Endometrial microvascular endothelial cells (primary cell): ENCODE measurements around the gene TSPEAR. TPM values are rescaled to one million over a fixed set of nuclear protein-coding genes. Genes with fewer than 3 reads are reported as not detected.

Source experiments
- in situ Hi-C: cut with HindIII; loops from 2 replicates; pipeline ENCODE4 v1.10.0; 2017; ENCODE audit warnings: low sequenced_read_pairs, low pct_unique_long_range_greater_than_20kb; ENCODE audit errors: inconsistent ontology term
- total RNA-seq: library from RNA; depleted of rRNA; stranded (reverse); fragments of >200 nt; gene quantifications from one replicate; pipeline ENCODE4 v1.2.3, GENCODE V29; 2015; ENCODE audit errors: inconsistent ontology term

Gene TSPEAR
- total RNA-seq: not detected

DNA sequence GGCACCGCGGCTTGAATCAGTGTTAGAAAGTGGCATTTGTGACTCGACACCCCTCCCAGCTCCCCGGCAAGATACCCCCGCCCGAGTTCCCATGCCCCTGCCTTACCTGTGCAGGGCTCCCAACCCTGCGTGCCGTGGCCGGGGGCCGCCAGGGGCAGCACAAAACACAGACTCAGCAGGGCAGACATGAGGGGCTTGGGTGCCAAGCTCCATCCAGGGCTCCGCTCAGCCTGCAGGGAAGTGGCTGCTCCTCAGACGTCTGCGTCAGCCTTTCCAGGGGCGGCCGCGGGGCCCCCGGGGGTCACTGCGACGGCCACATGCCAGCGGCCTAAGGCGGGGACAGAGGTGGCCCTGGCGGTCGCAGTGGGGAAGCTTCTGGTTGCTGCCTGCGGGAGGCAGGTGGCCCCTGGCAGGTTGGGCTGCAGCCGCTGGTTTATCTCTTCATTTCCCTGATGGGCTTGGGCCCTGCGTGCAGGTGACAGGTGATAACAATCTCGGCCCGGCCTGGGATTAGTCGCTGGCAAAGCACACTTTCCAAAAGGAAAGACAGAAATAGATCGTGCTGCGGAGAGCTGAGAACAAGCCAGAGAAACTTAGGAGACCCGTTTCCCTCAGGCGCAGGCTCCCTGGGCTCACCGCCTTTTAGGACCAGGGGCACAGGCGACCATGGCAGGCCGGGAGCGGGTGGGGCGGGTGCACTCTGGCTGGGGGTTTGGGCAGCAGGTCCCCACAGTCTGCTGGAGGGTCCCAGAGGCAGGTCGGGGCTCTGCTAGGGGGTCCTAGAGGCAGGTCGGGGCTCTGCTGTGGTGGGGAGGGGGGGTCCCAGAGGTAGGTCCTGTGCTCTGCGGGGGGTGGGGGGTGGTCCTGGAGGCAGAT, at the start of gene TSPEAR:
TSPEAR (minus strand) TSS at position 246 of the 876 bp plus-strand sequence; CDS start at position 188, 58 bp downstream.
- in situ Hi-C loops: no loop called here

DNA sequence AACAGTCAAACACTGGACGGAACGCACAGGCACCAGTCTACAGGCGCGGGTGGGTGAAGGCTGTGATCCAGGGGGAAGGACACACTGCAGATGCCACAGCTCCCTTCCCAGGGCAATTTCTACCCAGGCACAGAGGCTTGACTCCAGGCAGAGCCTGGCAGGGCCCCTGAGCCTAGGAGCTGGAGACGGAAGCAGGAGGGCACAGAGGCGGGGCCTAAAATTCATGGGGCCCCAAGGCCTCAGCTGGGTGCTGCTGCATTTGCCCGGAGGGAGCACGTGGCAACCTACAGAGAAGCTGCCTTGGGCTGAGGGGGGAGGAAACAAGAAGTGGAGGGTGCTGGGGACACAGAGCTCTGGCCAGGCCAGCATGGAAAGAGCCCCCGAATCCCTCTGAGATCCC, 49.0 kb upstream of the TSPEAR start:
- in situ Hi-C loops: no loop called here

DNA sequence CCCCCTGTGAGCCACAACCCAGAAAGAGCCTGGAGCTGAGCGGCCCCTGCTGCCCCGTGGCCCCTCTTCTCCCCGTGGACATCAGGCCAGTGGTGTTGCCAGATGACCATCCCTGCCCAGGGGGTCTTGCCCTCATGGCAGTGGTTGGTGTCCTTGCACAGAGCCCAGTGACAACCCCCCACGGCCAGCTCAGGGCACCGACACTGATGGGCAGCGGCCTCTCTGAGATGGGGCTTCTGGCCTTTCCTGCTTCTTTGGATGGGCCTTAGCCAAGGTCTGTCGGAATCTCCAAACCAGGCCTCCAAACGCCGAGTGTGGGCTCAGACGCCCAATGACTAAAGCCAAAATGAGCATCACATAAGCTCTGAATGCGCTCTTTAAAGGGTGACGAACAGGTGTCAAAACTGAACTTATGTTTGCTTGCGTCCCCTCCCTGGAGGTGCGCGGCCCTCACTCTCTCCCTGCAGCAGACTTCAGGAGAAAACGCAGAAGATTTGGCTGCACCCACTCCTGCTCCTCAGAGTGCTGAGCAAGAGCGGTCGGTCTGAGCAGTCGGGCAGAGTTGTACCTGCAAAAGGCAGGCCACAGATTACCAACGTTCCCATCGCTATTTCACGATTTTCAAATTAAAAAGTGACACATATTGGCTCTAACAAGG, 48.4 kb upstream of the TSPEAR start:
- in situ Hi-C loops: no loop called here

DNA sequence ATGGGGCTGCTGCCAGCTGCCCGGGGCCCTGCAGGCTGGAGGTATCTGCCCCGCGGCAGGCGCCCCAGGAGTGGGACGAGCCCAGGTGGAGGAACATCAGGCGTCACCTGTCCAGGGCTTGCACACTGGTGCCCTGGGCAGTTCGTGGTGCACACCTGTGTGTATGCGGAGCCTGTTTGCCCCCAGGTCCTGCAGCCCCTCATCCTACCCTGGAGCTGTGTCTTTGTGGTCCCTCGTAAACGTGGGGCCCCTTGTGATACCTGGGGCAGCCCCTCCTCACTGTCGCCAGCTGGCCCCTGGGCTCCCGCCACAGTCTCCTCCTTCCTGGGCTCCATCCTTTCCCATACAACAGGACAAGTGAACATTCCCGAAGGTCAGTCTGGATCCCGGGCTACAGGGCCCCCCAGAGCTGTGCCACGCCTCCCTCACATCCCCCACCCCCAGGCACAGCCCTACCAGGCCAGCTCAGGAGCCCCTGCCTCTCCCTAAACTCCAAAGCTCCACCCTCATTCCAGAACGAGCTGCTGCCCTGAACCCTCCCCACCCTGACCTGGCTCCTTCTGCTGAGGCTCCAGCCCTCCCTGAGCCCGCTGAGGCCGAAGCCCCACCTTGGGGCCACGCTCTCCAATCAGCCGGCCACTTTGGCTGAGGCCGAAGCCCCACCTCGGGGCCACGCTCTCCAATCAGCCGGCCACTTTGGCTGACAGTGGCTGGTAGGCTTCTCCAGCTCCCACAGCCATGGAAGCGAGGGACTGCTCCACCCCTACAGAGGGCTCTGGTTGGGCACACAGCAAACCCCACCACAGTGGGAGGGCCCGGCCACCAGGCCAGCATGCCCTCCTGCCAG, 47.6 kb upstream of the TSPEAR start:
- in situ Hi-C loops: no loop called here

DNA sequence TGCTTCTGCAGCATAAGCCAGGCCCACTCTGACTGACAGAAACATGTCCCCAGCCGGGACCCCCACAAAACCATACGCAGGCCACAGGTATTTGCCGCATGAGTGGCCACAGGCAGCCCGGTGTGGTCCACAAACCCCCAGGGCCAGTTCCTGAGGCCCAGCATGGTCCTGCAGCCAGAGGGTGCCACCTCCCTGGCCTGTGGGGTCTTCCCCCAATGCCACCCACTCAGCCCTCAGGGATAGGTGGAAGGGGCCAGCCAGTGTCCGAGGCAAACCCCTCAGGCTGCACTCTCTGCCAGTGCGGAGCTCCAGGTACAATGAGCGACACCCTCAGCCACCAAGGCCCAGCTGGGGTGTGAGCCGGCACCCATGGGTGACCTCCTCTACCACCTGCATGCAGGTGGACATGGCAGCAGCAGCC, 46.8 kb upstream of the TSPEAR start:
- in situ Hi-C loops: no loop called here

DNA sequence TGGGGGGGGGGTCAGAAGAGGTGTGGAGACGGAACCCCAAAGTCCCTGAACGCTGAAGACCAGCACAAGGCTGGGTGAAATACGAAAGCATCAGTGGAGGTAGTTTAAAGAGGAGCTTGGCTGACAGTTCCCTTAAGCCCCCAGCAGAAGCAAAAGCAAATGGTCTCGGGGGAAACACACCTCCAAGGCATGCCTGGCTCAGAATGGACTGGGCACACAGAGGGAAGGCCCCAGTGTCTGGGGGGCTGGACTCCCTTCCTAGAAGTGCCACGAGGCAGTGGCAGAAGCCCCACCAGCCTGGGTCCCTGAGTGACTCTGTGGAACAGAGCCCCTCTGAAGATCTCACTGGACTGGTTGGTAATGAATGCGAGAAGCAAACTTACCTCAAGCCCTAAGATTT, 46.4 kb upstream of the TSPEAR start:
- in situ Hi-C loops: no loop called here

DNA sequence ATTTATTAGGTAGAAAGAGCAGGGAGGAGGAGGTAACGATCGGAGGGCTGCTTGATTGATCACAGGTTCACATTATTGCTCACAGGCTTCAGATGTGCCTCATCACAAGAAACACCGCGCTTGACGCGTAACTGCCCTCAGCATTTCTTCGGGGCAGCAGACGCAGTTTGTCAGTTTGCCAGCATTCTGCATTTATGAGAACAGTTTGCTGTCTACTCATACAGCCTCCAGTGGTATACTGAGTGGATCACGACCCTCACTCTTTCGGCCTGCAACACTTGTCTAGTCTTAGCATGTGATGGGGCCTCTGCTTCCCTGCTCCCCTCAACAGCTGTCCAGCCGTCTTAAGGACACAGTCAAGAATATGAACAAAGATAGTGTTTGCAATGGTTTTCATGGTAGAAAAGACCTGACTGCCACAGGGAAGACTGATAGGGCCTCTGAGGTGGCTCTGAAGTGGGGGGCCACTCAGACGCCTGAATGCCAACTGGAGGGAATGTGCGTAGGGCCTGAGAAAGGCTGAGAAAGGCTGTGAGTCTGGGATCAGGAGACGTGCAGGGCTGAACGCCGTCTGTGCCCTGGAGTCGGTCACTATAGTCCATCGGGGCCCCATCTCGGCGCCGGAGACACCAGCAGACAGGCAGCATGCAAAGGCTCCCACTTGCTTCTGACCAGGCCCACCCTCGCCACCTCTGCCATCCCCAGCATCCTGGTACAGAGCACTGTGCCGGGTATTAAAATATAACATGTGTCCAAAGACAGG, 45.2 kb upstream of the TSPEAR start:
- in situ Hi-C loops: no loop called here

DNA sequence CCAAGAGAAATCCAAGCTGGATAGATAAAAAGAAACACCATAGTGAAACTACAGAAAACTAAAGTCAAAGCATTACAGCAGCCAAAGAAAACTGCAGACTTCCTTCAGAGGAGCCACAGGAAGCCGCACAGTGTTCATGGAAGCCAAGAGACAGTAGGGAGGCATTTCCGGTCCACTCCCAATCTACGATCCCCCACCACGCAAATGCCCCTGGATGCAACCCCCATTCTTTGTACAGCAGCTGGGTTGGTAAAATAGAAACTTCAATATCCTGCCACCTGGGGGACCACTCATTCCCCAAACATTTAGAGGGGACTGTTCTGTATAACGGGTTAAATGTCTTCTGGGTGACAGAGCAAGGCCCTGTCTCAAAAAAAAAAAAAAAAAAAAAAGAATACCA, 43.9 kb upstream of the TSPEAR start:
- in situ Hi-C loops: no loop called here

DNA sequence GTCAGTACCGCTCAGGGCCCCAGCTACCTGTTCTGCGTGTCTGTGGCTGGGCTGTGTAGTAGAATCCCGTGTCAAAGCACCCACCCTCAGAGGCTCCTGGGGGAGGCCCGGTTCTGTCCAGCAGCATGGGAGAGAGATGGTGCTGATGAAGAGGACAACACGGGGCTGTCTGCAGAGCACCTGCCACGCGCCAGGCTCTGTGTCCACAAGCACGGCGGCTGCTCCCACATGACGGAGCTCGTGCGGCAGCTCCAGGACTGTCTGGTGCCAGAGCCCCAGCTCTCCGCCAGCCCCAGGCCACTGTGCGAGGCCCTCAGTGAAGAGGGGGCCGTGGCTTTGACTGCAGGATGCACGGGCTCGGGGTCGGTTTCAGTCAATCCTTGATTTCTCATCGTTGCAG, 42.0 kb upstream of the TSPEAR start:
- in situ Hi-C loops: no loop called here

GRCh38 chr21:44752671-44753235, 41.4 kb upstream of the TSPEAR start:
- in situ Hi-C loops: no loop called here

DNA sequence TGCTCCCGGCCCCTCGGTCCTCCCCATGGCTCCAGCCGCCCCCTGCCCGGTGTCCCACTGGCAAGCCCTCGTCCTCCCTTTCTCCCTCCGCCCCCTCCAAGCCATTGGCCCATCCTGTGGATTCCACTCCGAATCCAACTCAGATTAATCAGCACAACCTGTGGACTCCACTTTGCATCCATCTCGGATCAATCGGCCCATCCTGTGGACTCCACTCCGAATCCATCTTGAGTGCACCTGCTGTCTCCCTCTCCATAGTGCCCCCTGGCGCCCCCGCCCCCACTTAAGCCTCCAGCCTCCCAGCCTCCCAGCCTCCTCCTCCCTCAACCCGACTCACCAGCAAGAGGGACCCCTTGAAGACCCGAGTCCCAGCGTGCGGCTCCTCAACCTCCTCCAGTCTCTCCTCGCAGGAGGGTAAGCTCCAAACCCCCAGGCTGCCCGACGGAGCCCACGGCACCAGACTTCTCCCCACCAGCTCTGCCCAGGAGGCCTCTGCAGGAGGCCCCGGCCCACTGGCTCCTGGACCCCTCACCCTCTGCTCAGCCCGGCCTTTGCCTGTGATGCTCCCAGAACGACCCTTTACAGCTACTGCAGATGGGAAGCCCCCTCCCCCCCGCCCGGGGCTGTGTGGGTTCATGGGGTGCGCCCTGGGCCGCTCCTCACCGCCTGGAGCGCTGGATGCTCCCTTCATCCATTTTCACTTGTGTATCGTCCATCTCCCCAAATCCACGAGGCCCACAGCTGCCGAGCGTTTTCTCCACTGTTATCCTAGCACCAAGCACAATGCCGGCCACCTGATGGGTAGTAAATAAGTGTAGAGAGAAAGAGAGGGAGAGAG, 40.6 kb upstream of the TSPEAR start:
- in situ Hi-C loops: no loop called here

DNA sequence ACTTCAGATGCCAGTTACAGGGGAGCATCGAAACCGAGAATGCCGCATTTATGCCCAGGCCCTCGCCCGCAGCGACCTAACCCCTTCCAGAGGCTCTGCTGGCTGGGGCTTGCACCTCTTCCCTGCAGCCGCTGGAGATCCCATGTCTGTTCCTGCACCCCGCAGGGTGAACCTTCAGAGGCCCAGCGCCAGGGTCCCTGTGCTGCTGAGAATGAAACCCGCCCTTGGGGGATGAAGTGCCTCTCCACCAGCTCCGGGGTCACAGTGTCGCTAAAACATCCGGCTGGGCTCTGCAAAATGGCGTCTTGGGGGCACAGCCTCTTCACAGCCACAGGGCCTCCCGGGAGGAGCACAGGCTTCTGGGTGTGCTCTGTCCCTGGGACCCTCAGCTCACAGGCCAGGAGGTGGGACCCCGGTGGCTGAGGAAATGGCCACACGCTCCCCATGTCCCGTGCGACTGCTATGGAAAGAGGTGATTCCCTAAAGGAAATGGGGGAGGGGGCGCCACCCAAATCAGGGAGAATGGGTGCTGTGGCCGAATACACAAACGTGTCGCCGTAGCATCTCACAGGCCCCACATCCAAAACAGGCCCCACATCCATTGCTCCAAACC, 39.9 kb upstream of the TSPEAR start:
- in situ Hi-C loops: no loop called here

GRCh38 chr21:44750675-44751025, 39.3 kb upstream of the TSPEAR start:
- in situ Hi-C loops: no loop called here

DNA sequence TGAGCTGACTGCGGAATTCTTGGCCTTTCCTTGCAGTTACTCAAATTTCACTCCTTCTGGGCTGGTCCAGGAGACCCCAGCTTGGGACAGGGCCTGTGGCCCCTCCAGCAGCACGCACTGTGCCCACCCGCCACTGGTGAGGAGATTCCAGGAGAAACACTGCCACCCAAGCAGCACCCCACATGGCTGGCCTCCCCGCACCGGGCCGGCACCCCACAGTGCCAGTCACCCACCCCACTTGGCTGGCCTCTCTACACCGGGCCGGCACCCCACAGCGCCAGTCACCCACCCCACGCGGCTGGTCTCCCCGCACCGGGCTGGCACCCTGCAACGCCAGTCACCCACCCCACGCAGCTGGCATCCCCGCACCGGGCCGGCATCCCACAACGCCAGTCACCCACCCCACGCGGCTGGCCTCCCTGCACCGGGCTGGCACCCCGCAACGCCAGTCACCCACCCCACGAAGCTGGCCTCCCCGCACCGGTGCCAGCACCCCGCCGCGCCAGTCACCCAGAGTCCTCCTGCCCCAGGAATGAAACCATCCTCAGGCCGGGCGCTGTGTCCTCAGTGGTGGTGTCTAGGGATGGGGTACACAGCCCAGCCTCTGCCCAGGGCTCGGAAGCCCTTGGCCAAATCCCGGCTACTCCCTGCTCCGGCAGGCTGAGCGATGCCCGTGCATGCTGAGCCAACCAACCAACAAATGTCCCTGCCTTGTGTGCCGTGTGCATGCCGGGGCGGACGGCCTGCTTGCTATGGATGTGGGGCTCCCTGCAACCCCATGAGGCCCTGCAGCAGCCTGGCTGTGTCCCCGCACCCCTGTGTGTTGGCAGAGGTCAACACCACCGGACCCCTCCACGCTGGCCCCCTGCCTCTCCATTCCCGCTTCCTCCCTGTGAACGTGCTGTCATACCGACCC, 38.6 kb upstream of the TSPEAR start:
- in situ Hi-C loops: no loop called here

DNA sequence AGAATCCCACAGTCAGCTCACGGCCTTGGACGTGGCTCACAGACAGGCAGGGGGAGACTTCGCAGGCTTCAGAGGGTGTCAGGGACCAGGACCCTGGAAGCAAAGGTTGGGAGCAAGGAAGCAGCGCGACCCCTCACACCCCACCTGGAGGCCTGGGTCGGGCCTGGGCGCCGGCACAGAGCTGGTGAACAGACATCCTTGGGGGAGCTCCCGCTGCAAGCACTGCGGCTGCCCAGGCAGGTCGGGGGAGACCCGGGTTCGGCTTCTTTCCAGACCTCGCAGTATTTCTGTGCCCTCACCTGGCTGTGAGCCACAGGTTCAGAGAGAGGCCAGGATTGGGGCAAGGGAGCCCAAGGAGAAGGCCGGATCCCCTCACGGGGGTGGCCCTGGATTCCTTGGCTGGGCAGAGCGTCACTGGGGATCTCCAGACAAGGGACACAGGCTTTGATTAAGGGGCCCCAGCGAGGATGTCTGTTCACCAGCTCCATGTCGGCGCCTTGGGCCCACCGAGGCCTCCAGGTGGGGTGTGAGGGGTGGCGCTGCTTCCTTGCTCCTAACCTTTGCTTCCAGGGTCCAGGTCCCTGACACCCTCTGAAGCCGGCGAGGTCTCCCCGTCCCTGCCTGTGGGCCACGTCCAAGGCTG, 37.9 kb upstream of the TSPEAR start:
- in situ Hi-C loops: no loop called here

DNA sequence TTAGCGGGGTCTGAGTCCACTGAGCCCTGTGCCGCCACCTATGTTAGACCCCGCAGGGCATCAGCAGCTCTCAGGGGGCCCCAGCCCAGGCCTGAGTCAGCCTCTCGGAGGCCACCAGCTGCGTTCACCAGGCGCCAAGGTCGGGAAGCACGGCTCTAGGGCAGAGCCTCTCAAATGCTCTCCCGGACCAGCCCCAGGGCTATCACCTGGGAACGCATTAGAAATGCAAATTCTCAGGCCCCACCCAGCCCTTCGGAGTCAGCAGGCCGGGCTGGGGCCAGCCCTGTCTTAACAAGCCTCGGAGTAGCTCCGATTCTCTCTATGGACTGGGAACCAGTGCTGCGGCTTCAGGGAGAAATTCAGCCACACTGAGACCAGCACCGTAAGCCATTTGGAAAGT, 37.2 kb upstream of the TSPEAR start:
- in situ Hi-C loops: no loop called here
